VCaP (cell line): ENCODE data around the gene PIKFYVE.

ENCODE experiments used
- H3K27ac ChIP-seq: fragments of 450-650 bp; 2 replicates; pipeline ENCODE4 v1.5.1; 2017
- CTCF ChIP-seq: fragments of 450-650 bp; conservative IDR thresholded peaks from 2 replicates; pipeline ENCODE4 v1.5.1; 2017; ENCODE audit warnings: mild to moderate bottlenecking, moderate library complexity

PIKFYVE gene

GRCh38 chr2:208356846-208357574 is 91.0 kb downstream of the PIKFYVE start:
- H3K27ac ChIP-seq = no peak overlapping the region
- no peak for TF ChIP-seq CTCF

- H3K27ac ChIP-seq = no peak overlapping the region
- TF ChIP-seq CTCF = no peak
Observed at GRCh38 chr2:208358758-208359631, 92.9 kb downstream of the PIKFYVE start.

- no peak overlapping the region for H3K27ac ChIP-seq
- TF ChIP-seq CTCF = no peak
Observed at GRCh38 chr2:208359632-208359986, 93.6 kb downstream of the PIKFYVE start.

GRCh38 chr2:208360259-208361076 is 94.4 kb downstream of the PIKFYVE start:
- TF ChIP-seq CTCF = no peak
- H3K27ac ChIP-seq = no peak overlapping the region

- no peak overlapping the region for H3K27ac ChIP-seq
- TF ChIP-seq CTCF = no peak
Observed at GRCh38 chr2:208361077-208361441, 95.0 kb downstream of the PIKFYVE start.

- H3K27ac ChIP-seq = no peak overlapping the region
- TF ChIP-seq CTCF = no peak
Observed at GRCh38 chr2:208363485-208363884, 97.4 kb downstream of the PIKFYVE start.
